Heart left ventricle (tissue), 16 donors: ENCODE results near the gene TVP23A. TPM values are rescaled to one million over a fixed set of nuclear protein-coding genes. Genes with fewer than 3 reads are reported as not detected.

Experiments
- ATAC-seq, 4 donors: fragments of 200-7000 bp; cut with Tn5 transposase; one replicate each; pipeline ENCODE4 v1.9.1; 2020 to 2022; ENCODE audit warnings: moderate library complexity in 4 of 4, mild to moderate bottlenecking in 3 of 4, moderate number of reproducible peaks in 1 of 4
- DNase-seq, 5 donors: peaks; one replicate each; pipeline ENCODE4 v3.0.0-alpha.2; 2020
- H3K27ac ChIP-seq, 12 donors: fragments of 200-600 bp; sonication (generic) in 4 of 12; one replicate each; pipeline versions ENCODE4 v1.5.0 to v1.8.0; 2016 to 2022; ENCODE audit warnings: mild to moderate bottlenecking in 2 of 12
- H3K27me3 ChIP-seq, 9 donors: fragments of 200-600 bp; sonication (generic) in 2 of 9; one replicate each; pipeline versions ENCODE4 v1.5.1 to v1.8.0; 2016 to 2022; ENCODE audit warnings: mild to moderate bottlenecking in 3 of 9
- H3K36me3 ChIP-seq, 9 donors: fragments of 200-600 bp; sonication (generic) in 2 of 9; one replicate each; pipeline versions ENCODE4 v1.5.0 to v1.8.0; 2018 to 2022; ENCODE audit warnings: mild to moderate bottlenecking in 2 of 9
- H3K4me1 ChIP-seq, 12 donors: fragments of 200-600 bp; sonication (generic) in 4 of 12; one replicate each; pipeline versions ENCODE4 v1.5.0 to v1.8.0; 2016 to 2022; ENCODE audit warnings: mild to moderate bottlenecking in 3 of 12
- H3K4me3 ChIP-seq, 12 donors: fragments of 200-600 bp; sonication (generic) in 4 of 12; one replicate each; pipeline versions ENCODE4 v1.5.0 to v1.8.0; 2017 to 2022; ENCODE audit warnings: mild to moderate bottlenecking in 9 of 12, moderate library complexity in 4 of 12
- H3K9me3 ChIP-seq, 12 donors: fragments of 200-600 bp; sonication (generic) in 4 of 12; one replicate each; pipeline versions ENCODE4 v1.5.0 to v1.8.0; 2016 to 2022; ENCODE audit warnings: mild to moderate bottlenecking in 1 of 12
- CTCF ChIP-seq, 12 donors: fragments of 200-600 bp; sonication (generic) in 4 of 12; IDR thresholded peaks; one replicate each; pipeline versions ENCODE4 v1.5.0 to v1.8.0; 2018 to 2022; ENCODE audit warnings: antibody characterized with exemption in 12 of 12, mild to moderate bottlenecking in 5 of 12
- POLR2A ChIP-seq, 2 donors: fragments of 450-650 bp; IDR thresholded peaks; one replicate each; pipeline ENCODE4 v1.6.1; 2017; ENCODE audit warnings: antibody characterized with exemption in 2 of 2, mild to moderate bottlenecking in 2 of 2, moderate library complexity in 2 of 2
- WGBS, 4 donors: extraction: QIAGEN DNeasy Blood & Tissue Kit in 2 of 4; methylation state at CpG; one replicate each; pipeline versions ENCODE4 v1.1.5 to v1.1.7; 2013 to 2018; 5-methylcytosine and 5-hydroxymethylcytosine counted together
- intact Hi-C, 10 donors: fragments of 100-400 bp; cut with DNase I; formaldehyde crosslinking; loops; one replicate each; pipeline versions ENCODE4 v1.11.1 to v1.14.2; 2022
- polyA plus RNA-seq, 2 donors: library from polyadenylated mRNA; stranded (reverse); fragments of 200-250 nt; gene quantifications; one replicate each; pipeline ENCODE4 v1.2.3, GENCODE V29; 2013
- total RNA-seq, 9 donors: library from RNA; depleted of rRNA in 2 of 9; stranded (reverse); fragments of >200 nt in 2 of 9; fragmentation: NEBNext Ultra II Directional in 3 of 9; extraction: Animal tissue kit (Norgen Biotek cat#: 25700) in 3 of 9; gene quantifications; one replicate each; pipeline versions ENCODE4 v1.1.0 to v1.2.4, GENCODE V29; 2016 to 2023
- donor health status: ischemic (EF 13 %, LVEDD 7.1; RV severe dilation, severe dysfunction).
- donor health status: healthy with polysubstance abuse.
- donor health status: DM: no; HTN: yes; CAD: no.
- donor health status: DM: no; HTN: no; CAD: no.
- donor health status: ischemic (EF 25% LVEDD 6.9; RV normal size, moderate dysfunction).
- donor health status: ischemic (EF 25% LVEDD 5.7; RV mildly dilated, moderate dysfunction).
- donor health status: healthy.
- donor health status: DM: yes; HTN: yes; CAD: no.
- donor health status: ischemic (EF 35%, LVEDD 5.7; RV mildly dilated, moderate dysfunction).
- donor health status: nonischemic (EF 11% LVEDD 7.7; RV severe dilation, severe dysfunction).
- donor health status: DM: yes; HTN: yes; CAD: no.
- donor health status: PGD.
- donor health status: ischemic (EF 29% LVEDD 5.4; RV normal size, mild dysfunction).
- donor health status: nonischemic (EF 23%, LVEDD 6.1; RV moderate dilation, normal function).

The TVP23A gene
- total and polyA plus RNA-seq, 11 donors, result 0.08 to 0.95 (median 0.30) TPM; not detected in 4

- ATAC-seq, result no peak
- intact Hi-C loops, result no loop called here
- DNase-seq, result no peak
- no peaks in the 10 kb centered on the region for H3K9me3 ChIP-seq
- 76 to 85% (median 81%) methylated on average over 4 of the region's 4 CpGs for WGBS, 4 donors
- no peak overlapping the region for H3K4me3 ChIP-seq
- H3K27me3 ChIP-seq, result no peaks in the 10 kb centered on the region
- H3K27ac ChIP-seq, result no peak overlapping the region
- TF ChIP-seq CTCF (IDR thresholded peaks at IDR 0.05) (no peak), POLR2A (IDR thresholded peaks at IDR 0.05) (no peak)
- H3K36me3 ChIP-seq, result no peaks in the 10 kb centered on the region
- H3K4me1 ChIP-seq, result peaks cover 0 to 58% (median 0%) of the 10 kb centered on the region in 12 donors
These were observed 31.9 kb upstream of the TVP23A start for GRCh38 chr16:10850478-10850850.

- TF ChIP-seq CTCF (IDR thresholded peaks at IDR 0.05) (no peak), POLR2A (IDR thresholded peaks at IDR 0.05) (no peak)
- H3K27me3 ChIP-seq, result no peaks in the 10 kb centered on the region
- no peak overlapping the region for H3K27ac ChIP-seq
- intact Hi-C loops, result no loop called here
- no peaks in the 10 kb centered on the region for H3K36me3 ChIP-seq
- H3K9me3 ChIP-seq, result no peaks in the 10 kb centered on the region
- H3K4me1 ChIP-seq, result peaks cover 0 to 58% (median 0%) of the 10 kb centered on the region in 12 donors
- DNase-seq (no peak), ATAC-seq (no peak)
- no peak overlapping the region for H3K4me3 ChIP-seq
- WGBS, 4 donors, result 73 to 85% (median 77%) methylated on average over 7 of the region's 7 CpGs
These were observed 31.3 kb upstream of the TVP23A start for GRCh38 chr16:10849736-10850477.

GRCh38 chr16:10847176-10847575 is 28.6 kb upstream of the TVP23A start:
- Histone ChIP-seq H3K36me3 (no peaks in the 10 kb centered on the region), H3K27me3 (no peaks in the 10 kb centered on the region), H3K4me3 (peak overlapping the region in 1 of 12 donors; percentile 17), H3K4me1 (peaks cover 0 to 65% (median 4%) of the 10 kb centered on the region in 12 donors), H3K27ac (peak overlapping the region in 8 of 12 donors; percentile 8 to 94 (median 46)), H3K9me3 (no peaks in the 10 kb centered on the region)
- DNase-seq, result no peak
- TF ChIP-seq CTCF (IDR thresholded peaks at IDR 0.05), result no peak
- TF ChIP-seq POLR2A (IDR thresholded peaks at IDR 0.05), result no peak
- WGBS, 4 donors, result 34 to 47% (median 39%) methylated on average over 2 of the region's 2 CpGs
- peak in 1 of 4 donors; percentile 43 for ATAC-seq
- intact Hi-C loops, result no loop called here

GRCh38 chr16:10846213-10846998 is 27.8 kb upstream of the TVP23A start:
- no peaks in the 10 kb centered on the region for H3K27me3 ChIP-seq
- H3K36me3 ChIP-seq, result no peaks in the 10 kb centered on the region
- TF ChIP-seq POLR2A (IDR thresholded peaks at IDR 0.05), result no peak
- 87 to 95% (median 92%) methylated on average over 14 of the region's 14 CpGs for WGBS, 4 donors
- H3K9me3 ChIP-seq, result no peaks in the 10 kb centered on the region
- DNase-seq (no peak), ATAC-seq (peak; percentile 26 to 64 (median 39))
- H3K27ac ChIP-seq, result peak overlapping the region in 8 of 12 donors; percentile 8 to 94 (median 46)
- H3K4me3 ChIP-seq, result peak overlapping the region in 1 of 12 donors; percentile 17
- intact Hi-C loops, result no loop called here
- peaks cover 0 to 57% (median 4%) of the 10 kb centered on the region in 12 donors for H3K4me1 ChIP-seq
